Parathyroid adenoma (tissue), 2 donors: ENCODE measurements around the gene CAPN15.

Experiments
- H2AFZ ChIP-seq: fragments of 300-600 bp; sonication (generic); one replicate; pipeline ENCODE4 v1.7.0; 2017; ENCODE audit warnings: antibody characterized with exemption, mild to moderate bottlenecking
- H3K27ac ChIP-seq: fragments of 300-600 bp; sonication (generic); one replicate; pipeline ENCODE4 v1.7.0; 2017
- H3K27me3 ChIP-seq: fragments of 300-600 bp; sonication (generic); one replicate; pipeline ENCODE4 v1.7.0; 2017; ENCODE audit warnings: low read length; ENCODE audit not compliant: control insufficient read depth, insufficient read depth
- H3K36me3 ChIP-seq: fragments of 300-600 bp; sonication (generic); one replicate; pipeline ENCODE4 v1.7.0; 2017; ENCODE audit warnings: low read length; ENCODE audit not compliant: control insufficient read depth, insufficient read depth
- H3K4me1 ChIP-seq: fragments of 300-600 bp; sonication (generic); one replicate; pipeline ENCODE4 v1.7.0; 2017; ENCODE audit warnings: control low read depth
- H3K4me2 ChIP-seq: fragments of 300-600 bp; sonication (generic); one replicate; pipeline ENCODE4 v1.7.0; 2017; ENCODE audit warnings: low read length
- H3K4me3 ChIP-seq: fragments of 300-600 bp; sonication (generic); one replicate; pipeline ENCODE4 v1.7.0; 2017; ENCODE audit warnings: low read depth, low read length
- H3K79me2 ChIP-seq: fragments of 300-600 bp; sonication (generic); one replicate; pipeline ENCODE4 v1.7.0; 2017; ENCODE audit warnings: control low read depth
- H3K9ac ChIP-seq: fragments of 300-600 bp; sonication (generic); one replicate; pipeline ENCODE4 v1.7.0; 2017; ENCODE audit warnings: mild to moderate bottlenecking
- H3K9me3 ChIP-seq: fragments of 300-600 bp; sonication (generic); one replicate; pipeline ENCODE4 v1.7.0; 2017; ENCODE audit warnings: low read length; ENCODE audit not compliant: control insufficient read depth
- CTCF ChIP-seq: fragments of 300-600 bp; sonication (generic); IDR thresholded peaks from one replicate; pipeline ENCODE4 v1.7.0; 2017; ENCODE audit warnings: antibody characterized with exemption, mild to moderate bottlenecking
- donor health status: primary hyperparathyroidism.

The CAPN15 gene

DNA sequence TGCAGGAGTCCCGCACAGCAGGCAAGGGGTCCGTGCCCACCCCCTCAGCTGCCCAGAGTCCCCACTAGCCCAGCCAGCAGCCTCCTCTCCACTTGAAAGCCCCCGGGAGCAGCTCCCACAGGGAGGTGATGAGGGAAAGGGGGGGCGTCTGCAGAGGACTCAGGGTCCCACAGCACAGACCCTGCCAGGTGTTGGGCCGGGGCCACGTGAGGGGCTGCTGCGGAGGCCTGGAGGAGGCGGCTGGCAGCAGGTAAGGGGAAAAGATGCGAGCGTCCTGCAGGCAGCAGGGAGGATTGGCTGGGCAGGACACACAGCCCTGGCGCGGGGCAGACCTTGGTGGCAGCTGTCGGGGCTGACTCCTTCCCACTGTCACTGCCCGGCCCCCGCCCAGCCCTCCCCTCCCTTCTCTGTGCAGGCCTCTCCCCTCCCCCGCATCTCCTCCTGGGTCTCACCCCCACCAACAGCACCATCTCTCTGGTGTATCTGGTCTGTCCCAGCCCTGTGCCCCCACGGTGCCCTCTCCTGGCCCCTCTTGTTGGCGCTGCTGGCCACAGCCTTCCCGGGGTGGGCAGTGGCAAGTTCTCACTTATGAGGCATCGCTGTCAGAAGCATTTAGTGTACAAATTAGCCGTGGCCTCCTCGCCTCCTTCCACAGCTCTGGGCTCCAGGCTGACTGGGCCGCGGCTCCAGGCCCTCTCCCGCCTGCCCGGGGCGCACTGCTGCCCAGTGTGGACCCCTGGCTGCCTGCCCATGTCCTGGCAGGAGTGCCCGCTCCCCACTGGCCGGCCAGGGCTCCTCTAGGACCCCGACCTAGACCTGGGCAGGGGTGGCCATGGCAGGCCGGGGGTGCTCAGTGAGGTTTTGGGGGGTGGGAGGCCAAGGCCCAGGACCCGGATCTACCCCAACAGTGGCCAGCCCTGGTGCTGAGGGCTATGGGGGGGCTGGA is 28.3 kb downstream of the CAPN15 start:
- H3K9ac ChIP-seq = no peak overlapping the region
- TF ChIP-seq CTCF = no peak
- no peak overlapping the region for H3K4me2 ChIP-seq
- no peaks in the 10 kb centered on the region for H3K36me3 ChIP-seq
- H3K27me3 ChIP-seq = no peaks in the 10 kb centered on the region
- H3K27ac ChIP-seq = no peak overlapping the region
- H3K79me2 ChIP-seq = no peaks in the 10 kb centered on the region
- H3K4me3 ChIP-seq = no peak overlapping the region
- H3K4me1 ChIP-seq = peaks cover 5% of the 10 kb centered on the region
- H2AFZ ChIP-seq = no peak overlapping the region
- H3K9me3 ChIP-seq = no peaks in the 10 kb centered on the region

GRCh38 chr16:556474-557173 is 29.1 kb downstream of the CAPN15 start:
- Histone ChIP-seq H3K27ac (no peak overlapping the region), H3K36me3 (no peaks in the 10 kb centered on the region), H3K79me2 (no peaks in the 10 kb centered on the region), H3K4me3 (no peak overlapping the region), H3K4me2 (no peak overlapping the region), H3K4me1 (peaks cover 5% of the 10 kb centered on the region), H2AFZ (no peak overlapping the region), H3K27me3 (no peaks in the 10 kb centered on the region), H3K9ac (no peak overlapping the region), H3K9me3 (no peaks in the 10 kb centered on the region)
- TF ChIP-seq CTCF = no peak

DNA sequence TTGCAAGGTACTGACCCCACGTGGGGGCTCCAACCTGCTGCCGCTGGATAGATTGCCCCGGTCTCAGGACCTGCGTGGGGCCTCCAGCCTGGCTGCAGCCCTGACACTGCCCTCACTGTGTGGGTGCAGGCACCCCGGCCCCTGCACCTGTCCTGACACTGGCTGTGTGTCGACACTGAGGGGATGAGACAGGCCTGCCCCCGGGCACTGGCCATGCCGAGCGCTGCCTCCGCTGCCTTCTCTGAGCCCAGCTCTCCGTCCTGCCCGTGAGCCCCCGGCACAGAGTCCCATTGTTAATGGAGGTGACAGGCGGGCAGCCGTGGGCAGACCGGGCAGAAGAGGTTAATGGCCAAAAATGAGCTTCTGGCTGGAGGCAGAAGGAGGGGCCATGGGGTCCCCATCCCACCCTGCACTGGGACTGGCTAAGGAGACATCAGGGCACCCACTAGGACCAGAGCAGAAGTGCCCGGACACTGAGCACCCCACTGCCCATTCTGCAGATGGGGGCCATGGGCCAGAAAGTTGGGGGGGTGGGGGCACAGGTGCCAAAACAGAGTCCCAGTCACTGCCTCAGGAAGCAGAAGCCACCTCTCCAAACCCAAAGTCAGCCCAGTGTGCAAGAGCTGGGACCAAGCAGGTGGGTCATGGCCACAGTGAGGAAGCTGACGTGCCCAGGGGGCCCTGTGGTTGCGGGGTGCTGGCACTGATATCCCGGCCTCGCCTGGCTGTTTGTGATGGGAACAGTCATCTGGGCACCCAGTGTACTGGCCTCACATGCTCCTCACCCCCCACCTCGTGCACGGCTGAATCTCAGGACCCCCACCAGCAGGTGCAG is 30.2 kb downstream of the CAPN15 start:
- Histone ChIP-seq H3K4me1 (peaks cover 5% of the 10 kb centered on the region), H3K36me3 (no peaks in the 10 kb centered on the region), H3K4me3 (no peak overlapping the region), H3K79me2 (no peaks in the 10 kb centered on the region), H3K9ac (no peak overlapping the region), H3K4me2 (no peak overlapping the region), H2AFZ (no peak overlapping the region), H3K9me3 (no peaks in the 10 kb centered on the region), H3K27me3 (no peaks in the 10 kb centered on the region), H3K27ac (no peak overlapping the region)
- no peak for TF ChIP-seq CTCF

GRCh38 chr16:558298-559020 is 30.9 kb downstream of the CAPN15 start:
- TF ChIP-seq CTCF = no peak
- Histone ChIP-seq H3K4me1 (peaks cover 5% of the 10 kb centered on the region), H3K9me3 (no peaks in the 10 kb centered on the region), H3K9ac (no peak overlapping the region), H3K36me3 (no peaks in the 10 kb centered on the region), H3K79me2 (no peaks in the 10 kb centered on the region), H3K27ac (no peak overlapping the region), H2AFZ (no peak overlapping the region), H3K4me2 (no peak overlapping the region), H3K4me3 (no peak overlapping the region), H3K27me3 (no peaks in the 10 kb centered on the region)
